ENCODE results near the gene OSGEP. TPM values are rescaled to one million over a fixed set of nuclear protein-coding genes. Genes with fewer than 3 reads are reported as not detected.

Gene OSGEP
- total RNA-seq, 1 experiment from 2014 or later: 63.1 TPM

GRCh38 chr14:20478894-20479293, 24.3 kb upstream of the OSGEP start:
- no TSS peak for BruUV-seq (replicated peaks)
- H3K27me3 ChIP-seq (replicated peaks; ENCODE audit: control insufficient read depth, insufficient read depth, low read length): no peaks in the 10 kb centered on the region
- H3K4me3 ChIP-seq (ENCODE audit: low read depth, low read length): no peak overlapping the region
- no peaks in the 10 kb centered on the region for H3K4me1 ChIP-seq
- no peaks in the 10 kb centered on the region for H3K9me3 Mint-ChIP-seq (ENCODE audit: unreplicated experiment)
- no peaks in the 10 kb centered on the region for H3K9me3 ChIP-seq
- CTCF ChIA-PET: no interaction called here
- H3K27ac Mint-ChIP-seq (ENCODE audit: unreplicated experiment): no peak overlapping the region
- H3K36me3 ChIP-seq (ENCODE audit: control insufficient read depth, insufficient read depth, low read length): no peaks in the 10 kb centered on the region; the same call in 1 of the 2 replicates
- POLR2A ChIA-PET: no interaction called here
- TF ChIP-seq CTCF (IDR thresholded peaks at IDR 0.05; ENCODE audit: insufficient read depth in 1 of 2, low read depth in 1 of 2, low read length in 1 of 2, severe bottlenecking in 1 of 2, unreplicated experiment in 1 of 2): no peak
- no peak overlapping the region for H3K4me3 Mint-ChIP-seq (ENCODE audit: unreplicated experiment)
- DNase-seq: no peak
- peaks cover 7% of the 10 kb centered on the region for H3K4me1 Mint-ChIP-seq (ENCODE audit: low read depth, unreplicated experiment)
- intact Hi-C loops (cut with micrococcal nuclease; ENCODE audit: unreplicated experiment): no loop called here
- H3K27me3 Mint-ChIP-seq (ENCODE audit: insufficient read depth, unreplicated experiment): no peaks in the 10 kb centered on the region
- H3K36me3 Mint-ChIP-seq (ENCODE audit: insufficient read depth, unreplicated experiment): peaks cover 45% of the 10 kb centered on the region

GRCh38 chr14:20477211-20477876, 22.7 kb upstream of the OSGEP start:
- no peaks in the 10 kb centered on the region for H3K27me3 Mint-ChIP-seq (ENCODE audit: insufficient read depth, unreplicated experiment)
- DNase-seq: no peak
- no peak overlapping the region for H3K27ac Mint-ChIP-seq (ENCODE audit: unreplicated experiment)
- Histone ChIP-seq H3K27me3 (replicated peaks; ENCODE audit: control insufficient read depth, insufficient read depth, low read length) (no peaks in the 10 kb centered on the region), H3K9me3 (no peaks in the 10 kb centered on the region), H3K36me3 (ENCODE audit: control insufficient read depth, insufficient read depth, low read length) (no peaks in the 10 kb centered on the region; the same call in 1 of the 2 replicates), H3K4me1 (no peaks in the 10 kb centered on the region; the same call in 1 of the 2 replicates), H3K4me3 (ENCODE audit: low read depth, low read length) (no peak overlapping the region)
- peaks cover 14% of the 10 kb centered on the region for H3K4me1 Mint-ChIP-seq (ENCODE audit: low read depth, unreplicated experiment)
- H3K36me3 Mint-ChIP-seq (ENCODE audit: insufficient read depth, unreplicated experiment): peaks cover 58% of the 10 kb centered on the region
- ChIA-PET POLR2A (interaction anchor here (1.1 kb wide), 1 partner anchor 8 kb away, joined by 3 read pairs; no protein-coding TSS in a partner anchor), CTCF (no interaction called here)
- H3K4me3 Mint-ChIP-seq (ENCODE audit: unreplicated experiment): no peak overlapping the region
- no TSS peak for BruUV-seq (replicated peaks)
- intact Hi-C loops (cut with micrococcal nuclease; ENCODE audit: unreplicated experiment): no loop called here
- TF ChIP-seq CTCF (IDR thresholded peaks at IDR 0.05; ENCODE audit: insufficient read depth in 1 of 2, low read depth in 1 of 2, low read length in 1 of 2, severe bottlenecking in 1 of 2, unreplicated experiment in 1 of 2): no peak
- H3K9me3 Mint-ChIP-seq (ENCODE audit: unreplicated experiment): no peaks in the 10 kb centered on the region

GRCh38 chr14:20476776-20477175, 22.2 kb upstream of the OSGEP start:
- H3K36me3 ChIP-seq (ENCODE audit: control insufficient read depth, insufficient read depth, low read length): no peaks in the 10 kb centered on the region; the same call in 1 of the 2 replicates
- H3K4me1 ChIP-seq: peaks cover 1% of the 10 kb centered on the region; the same call in 1 of the 2 replicates
- intact Hi-C loops (cut with micrococcal nuclease; ENCODE audit: unreplicated experiment): no loop called here
- no peaks in the 10 kb centered on the region for H3K27me3 ChIP-seq (replicated peaks; ENCODE audit: control insufficient read depth, insufficient read depth, low read length)
- Mint-ChIP-seq H3K27me3 (ENCODE audit: insufficient read depth, unreplicated experiment) (no peaks in the 10 kb centered on the region), H3K4me1 (ENCODE audit: low read depth, unreplicated experiment) (peaks cover 20% of the 10 kb centered on the region), H3K27ac (ENCODE audit: unreplicated experiment) (no peak overlapping the region), H3K36me3 (ENCODE audit: insufficient read depth, unreplicated experiment) (peaks cover 64% of the 10 kb centered on the region), H3K4me3 (ENCODE audit: unreplicated experiment) (no peak overlapping the region), H3K9me3 (ENCODE audit: unreplicated experiment) (no peaks in the 10 kb centered on the region)
- no TSS peak for BruUV-seq (replicated peaks)
- CTCF ChIA-PET: no interaction called here
- no peak overlapping the region for H3K4me3 ChIP-seq (ENCODE audit: low read depth, low read length)
- TF ChIP-seq CTCF (IDR thresholded peaks at IDR 0.05; ENCODE audit: insufficient read depth in 1 of 2, low read depth in 1 of 2, low read length in 1 of 2, severe bottlenecking in 1 of 2, unreplicated experiment in 1 of 2): no peak
- DNase-seq: no peak
- no peaks in the 10 kb centered on the region for H3K9me3 ChIP-seq
- POLR2A ChIA-PET: no interaction called here

Data from Caco-2 (cell line).